ENCODE results near the gene RAP1A.
"Not testable (repeated sequence)": the region's sequence is repeated elsewhere in the genome, so short reads cannot be mapped to it uniquely, and the experiment has no call there.

- TF ChIP-seq CTCF (IDR thresholded peaks at IDR 0.05; ENCODE audit: low read depth, low read length, missing input control); MAX (IDR thresholded peaks at IDR 0.05); TAF1 (conservative IDR thresholded peaks at IDR 0.05); GABPA (IDR thresholded peaks at IDR 0.05 in 1 of 2, conservative IDR thresholded peaks at IDR 0.05 in 1 of 2); REST (IDR thresholded peaks at IDR 0.05); SP1 (IDR thresholded peaks at IDR 0.05); HNF4A (conservative IDR thresholded peaks at IDR 0.05); YY1 (IDR thresholded peaks at IDR 0.05); EGR1 (IDR thresholded peaks at IDR 0.05; ENCODE audit: low read depth in 2 of 2); RXRA (IDR thresholded peaks at IDR 0.05); RAD21 (IDR thresholded peaks at IDR 0.05); JUND (IDR thresholded peaks at IDR 0.05): not testable (repeated sequence)
- TF ChIP-seq, protein P1, sequence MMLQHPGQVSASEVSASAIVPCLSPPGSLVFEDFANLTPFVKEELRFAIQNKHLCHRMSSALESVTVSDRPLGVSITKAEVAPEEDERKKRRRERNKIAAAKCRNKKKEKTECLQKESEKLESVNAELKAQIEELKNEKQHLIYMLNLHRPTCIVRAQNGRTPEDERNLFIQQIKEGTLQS (IDR thresholded peaks at IDR 0.05), result not testable (repeated sequence)
- TF ChIP-seq, protein P2, sequence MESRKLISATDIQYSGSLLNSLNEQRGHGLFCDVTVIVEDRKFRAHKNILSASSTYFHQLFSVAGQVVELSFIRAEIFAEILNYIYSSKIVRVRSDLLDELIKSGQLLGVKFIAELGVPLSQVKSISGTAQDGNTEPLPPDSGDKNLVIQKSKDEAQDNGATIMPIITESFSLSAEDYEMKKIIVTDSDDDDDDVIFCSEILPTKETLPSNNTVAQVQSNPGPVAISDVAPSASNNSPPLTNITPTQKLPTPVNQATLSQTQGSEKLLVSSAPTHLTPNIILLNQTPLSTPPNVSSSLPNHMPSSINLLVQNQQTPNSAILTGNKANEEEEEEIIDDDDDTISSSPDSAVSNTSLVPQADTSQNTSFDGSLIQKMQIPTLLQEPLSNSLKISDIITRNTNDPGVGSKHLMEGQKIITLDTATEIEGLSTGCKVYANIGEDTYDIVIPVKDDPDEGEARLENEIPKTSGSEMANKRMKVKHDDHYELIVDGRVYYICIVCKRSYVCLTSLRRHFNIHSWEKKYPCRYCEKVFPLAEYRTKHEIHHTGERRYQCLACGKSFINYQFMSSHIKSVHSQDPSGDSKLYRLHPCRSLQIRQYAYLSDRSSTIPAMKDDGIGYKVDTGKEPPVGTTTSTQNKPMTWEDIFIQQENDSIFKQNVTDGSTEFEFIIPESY (IDR thresholded peaks at IDR 0.05), result not testable (repeated sequence)
These were observed 13.2 kb downstream of the RAP1A start for GRCh38 chr1:111632771-111633170.

Measured in liver (tissue), 3 donors.